Esophagus muscularis mucosa (tissue), 4 donors: ENCODE measurements around the gene AIPL1. TPM values are rescaled to one million over a fixed set of nuclear protein-coding genes. Genes with fewer than 3 reads are reported as not detected.

ENCODE experiments used
- DNase-seq: peaks from one replicate; pipeline ENCODE4 v3.0.0-alpha.2; 2017; ENCODE audit errors: extremely low spot score
- H3K27ac ChIP-seq, 4 donors: fragments of 200-600 bp; sonication (generic); replicated peaks in 1 of 4; 1 replicate in 3 of 4; 2 replicates in 1 of 4; pipeline ENCODE4 v1.5.1; 2016 to 2019; ENCODE audit warnings: mild to moderate bottlenecking in 1 of 4
- H3K27me3 ChIP-seq, 4 donors: fragments of 200-600 bp; sonication (generic); one replicate each; pipeline versions ENCODE4 v1.5.1 to v1.6.0; 2016 to 2019
- H3K36me3 ChIP-seq, 4 donors: fragments of 200-600 bp; sonication (generic); one replicate each; pipeline ENCODE4 v1.5.1; 2016 to 2019
- H3K4me1 ChIP-seq, 4 donors: fragments of 200-600 bp; sonication (generic); one replicate each; pipeline ENCODE4 v1.5.1; 2016 to 2019
- H3K4me3 ChIP-seq, 4 donors: fragments of 200-600 bp; sonication (generic); 1 replicate in 2 of 4; 2 replicates in 2 of 4; pipeline ENCODE4 v1.5.1; 2016 to 2019; ENCODE audit warnings: mild to moderate bottlenecking in 4 of 4, moderate library complexity in 1 of 4
- H3K9me3 ChIP-seq, 4 donors: fragments of 200-600 bp; sonication (generic); 1 replicate in 3 of 4; 2 replicates in 1 of 4; pipeline ENCODE4 v1.5.1; 2016 to 2019
- CTCF ChIP-seq, 3 experiments: fragments of 200-600 bp in 2 of 3; fragments of 450-650 bp in 1 of 3; sonication (generic) in 2 of 3; IDR thresholded peaks; one replicate each; pipeline ENCODE4 v1.5.1; 2017 to 2019; ENCODE audit warnings: antibody characterized with exemption in 3 of 3, mild to moderate bottlenecking in 2 of 3, moderate library complexity in 1 of 3
- EP300 ChIP-seq: sonication (generic); formaldehyde crosslinking; IDR thresholded peaks from one replicate; pipeline ENCODE4 v1.6.1; 2017; ENCODE audit warnings: antibody characterized with exemption
- POLR2A ChIP-seq: fragments of 450-650 bp; IDR thresholded peaks from one replicate; pipeline ENCODE4 v1.6.1; 2017; ENCODE audit warnings: antibody characterized with exemption, moderate library complexity, mild to moderate bottlenecking, low read depth
- POLR2AphosphoS5 ChIP-seq, 2 donors: sonication (generic); formaldehyde crosslinking; IDR thresholded peaks; one replicate each; pipeline ENCODE4 v1.6.1; 2017; ENCODE audit warnings: antibody characterized with exemption in 2 of 2
- WGBS: methylation state at CpG from one replicate; pipeline ENCODE4 v1.1.5; 2018; 5-methylcytosine and 5-hydroxymethylcytosine counted together
- intact Hi-C: fragments of 100-400 bp; cut with DNase I; formaldehyde crosslinking; loops from one replicate; pipeline ENCODE4 v1.15.1; 2023
- total RNA-seq, 4 donors: library from RNA; depleted of rRNA; stranded (reverse); fragments of >200 nt; gene quantifications; one replicate each; pipeline versions ENCODE4 v1.1.0 to v1.2.1, GENCODE V29; 2016

The AIPL1 gene
- total RNA-seq, 4 donors from 2014 or later: not detected

GRCh38 chr17:6443692-6444570 is 9.0 kb upstream of the AIPL1 start, which contains the start of gene PIMREG:
Gene PIMREG, plus strand, starts transcription at chr17:6444455. Its CDS starts 656 bp downstream, at chr17:6445111.
- Histone ChIP-seq H3K27ac (peak within 1 kb of the TSS; percentile 38 to 77 (median 61)), H3K36me3 (peaks cover 0 to 3% (median 0%) of the 10 kb centered on the region in 4 donors), H3K4me1 (peaks cover 7 to 18% (median 18%) of the 10 kb centered on the region in 4 donors), H3K27me3 (peaks cover 0 to 17% (median 0%) of the 10 kb centered on the region in 4 donors), H3K4me3 (peak within 1 kb of the TSS; percentile 59 to 65 (median 62)), H3K9me3 (no peaks in the 10 kb centered on the region)
- peak; percentile 99 for DNase-seq
- WGBS: under 1% methylated on average over 42 of the region's 62 CpGs
- intact Hi-C loops: no loop called here
- TF ChIP-seq CTCF (IDR thresholded peaks at IDR 0.05) (no peak), POLR2AphosphoS5 (IDR thresholded peaks at IDR 0.05) (peak; percentile 28 to 37)

- TF ChIP-seq EP300 (no peak), POLR2AphosphoS5 (IDR thresholded peaks at IDR 0.05) (no peak), CTCF (IDR thresholded peaks at IDR 0.05) (no peak), POLR2A (no peak)
- Histone ChIP-seq H3K4me3 (no peak overlapping the region), H3K4me1 (peaks cover 7 to 18% (median 18%) of the 10 kb centered on the region in 4 donors), H3K9me3 (no peaks in the 10 kb centered on the region), H3K36me3 (no peaks in the 10 kb centered on the region), H3K27me3 (peaks cover 0 to 24% (median 0%) of the 10 kb centered on the region in 4 donors), H3K27ac (no peak overlapping the region)
- WGBS: 76% methylated on average over 6 of the region's 6 CpGs
- intact Hi-C loops: no loop called here
- no peak for DNase-seq
Observed at GRCh38 chr17:6442775-6443174, 7.9 kb upstream of the AIPL1 start.

- 53% methylated on average over 4 of the region's 4 CpGs for WGBS
- Histone ChIP-seq H3K36me3 (no peaks in the 10 kb centered on the region), H3K4me1 (peaks cover 7 to 18% (median 17%) of the 10 kb centered on the region in 4 donors), H3K4me3 (no peak overlapping the region), H3K9me3 (no peaks in the 10 kb centered on the region), H3K27ac (no peak overlapping the region), H3K27me3 (peaks cover 0 to 51% (median 0%) of the 10 kb centered on the region in 4 donors)
- intact Hi-C loops: no loop called here
- no peak for TF ChIP-seq POLR2A
- no peak for DNase-seq
Observed at GRCh38 chr17:6439951-6440350, 5.0 kb upstream of the AIPL1 start.

- peaks cover 0 to 55% (median 0%) of the 10 kb centered on the region in 4 donors for H3K27me3 ChIP-seq
- H3K4me1 ChIP-seq: peaks cover 0 to under 1% (median 0%) of the 10 kb centered on the region in 4 donors
- WGBS: 63% methylated on average over 3 of the region's 3 CpGs
- DNase-seq: no peak
- TF ChIP-seq POLR2A: no peak
- TF ChIP-seq CTCF (IDR thresholded peaks at IDR 0.05): no peak
- TF ChIP-seq EP300: no peak
- TF ChIP-seq POLR2AphosphoS5 (IDR thresholded peaks at IDR 0.05): no peak
- H3K27ac ChIP-seq: no peak overlapping the region
- intact Hi-C loops: no loop called here
- H3K4me3 ChIP-seq: no peak overlapping the region
- no peaks in the 10 kb centered on the region for H3K9me3 ChIP-seq
- no peaks in the 10 kb centered on the region for H3K36me3 ChIP-seq
Observed at GRCh38 chr17:6437956-6438355, 3.0 kb upstream of the AIPL1 start.

GRCh38 chr17:6437466-6437865 is 2.5 kb upstream of the AIPL1 start:
- no peaks in the 10 kb centered on the region for H3K36me3 ChIP-seq
- no peak overlapping the region for H3K4me3 ChIP-seq
- 24% methylated on average over 4 of the region's 4 CpGs for WGBS
- TF ChIP-seq EP300 (no peak), POLR2A (no peak), CTCF (IDR thresholded peaks at IDR 0.05) (no peak), POLR2AphosphoS5 (IDR thresholded peaks at IDR 0.05) (no peak)
- no peaks in the 10 kb centered on the region for H3K9me3 ChIP-seq
- H3K27me3 ChIP-seq: peaks cover 0 to 55% (median 0%) of the 10 kb centered on the region in 4 donors
- H3K4me1 ChIP-seq: no peaks in the 10 kb centered on the region
- intact Hi-C loops: no loop called here
- H3K27ac ChIP-seq: no peak overlapping the region
- no peak for DNase-seq
